H1 (cell line): ENCODE results near the gene FBXW5. TPM values are rescaled to one million over a fixed set of nuclear protein-coding genes. Genes with fewer than 3 reads are reported as not detected.
A peak's percentile ranks its signal among the peaks of the same experiment; 100 is the strongest.

Experiments used
- CTCF ChIA-PET: fragments of 300-600 bp; sonication (Branson Sonifier 250); formaldehyde crosslinking; loops from one replicate; lab custom pipeline; 2021; ENCODE audit not compliant: partially characterized antibody; lab: Charles Lee
- POLR2A ChIA-PET: fragments of 300-600 bp; sonication (Branson Sonifier 250); formaldehyde crosslinking; loops from one replicate; lab custom pipeline; 2021; ENCODE audit warnings: inconsistent platforms; ENCODE audit not compliant: partially characterized antibody; lab: Charles Lee
- DNase-seq, 2 experiments: peaks; one replicate each; pipeline versions ENCODE4 v3.0.0 to v3.0.0-alpha.2; 2010 to 2022; ENCODE audit warnings: low spot score in 2 of 2, low read depth in 1 of 2, mixed read lengths in 1 of 2
- FAIRE-seq: peaks from 2 replicates; lab custom pipeline; 2011; peaks lifted over from hg19 to GRCh38; lab: Jason Lieb, UNC
- H2AFZ ChIP-seq: 2 replicates; pipeline ENCODE4 v1.8.1; 2012; ENCODE audit warnings: low read length, inconsistent platforms
- H2AK5ac ChIP-seq: 2 replicates; pipeline ENCODE4 v1.6.1; 2013; ENCODE audit warnings: low read depth, low read length
- H2BK120ac ChIP-seq: replicated peaks from 2 replicates; pipeline ENCODE3; 2013; ENCODE audit warnings: low read depth, low read length, inconsistent platforms
- H2BK12ac ChIP-seq: 2 replicates; pipeline ENCODE4 v1.6.1; 2013; ENCODE audit warnings: low read depth, low read length
- H2BK15ac ChIP-seq: 2 replicates; pipeline ENCODE4 v1.6.1; 2013; ENCODE audit warnings: low read length
- H2BK20ac ChIP-seq: 2 replicates; pipeline ENCODE4 v1.6.1; 2013; ENCODE audit warnings: low read length
- H2BK5ac ChIP-seq: 2 replicates; pipeline ENCODE4 v1.6.1; 2013; ENCODE audit warnings: low read depth, low read length
- H3K14ac ChIP-seq: 2 replicates; pipeline ENCODE4 v1.6.1; 2013; ENCODE audit warnings: inconsistent platforms; ENCODE audit not compliant: insufficient read length
- H3K18ac ChIP-seq: 2 replicates; pipeline ENCODE4 v1.6.1; 2013; ENCODE audit warnings: low read length; ENCODE audit errors: extremely low read depth
- H3K23ac ChIP-seq: 2 replicates; pipeline ENCODE4 v1.6.1; 2013; ENCODE audit warnings: inconsistent platforms; ENCODE audit not compliant: insufficient read length
- H3K23me2 ChIP-seq: 2 replicates; pipeline ENCODE4 v1.6.1; 2013; ENCODE audit warnings: low read depth, low read length
- H3K27ac ChIP-seq: 2 replicates; pipeline ENCODE4 v1.6.1; 2011; ENCODE audit warnings: low read depth, low read length, inconsistent platforms
- H3K27me3 ChIP-seq, 4 experiments: replicated peaks in 1 of 4; 1 replicate in 1 of 4; 2 replicates in 3 of 4; pipeline versions ENCODE4 v1.6.1 to v1.8.1; 2011 to 2013; ENCODE audit warnings: low read length in 3 of 4, mild to moderate bottlenecking in 3 of 4, inconsistent platforms in 2 of 4, mixed read lengths in 2 of 4, moderate library complexity in 1 of 4; ENCODE audit not compliant: control insufficient read depth in 3 of 4, insufficient read depth in 3 of 4; ENCODE audit errors: extremely low read depth in 1 of 4
- H3K36me3 ChIP-seq, 4 experiments: 2 replicates each; pipeline versions ENCODE4 v1.6.1 to v1.8.1; 2011 to 2013; ENCODE audit warnings: mild to moderate bottlenecking in 4 of 4, low read length in 3 of 4, moderate library complexity in 2 of 4, control low read depth in 1 of 4, inconsistent platforms in 1 of 4; ENCODE audit not compliant: insufficient read depth in 4 of 4, control insufficient read depth in 2 of 4
- H3K4ac ChIP-seq: replicated peaks from 2 replicates; pipeline ENCODE3; 2013; ENCODE audit warnings: low read length, low read depth, mixed read lengths, inconsistent platforms; ENCODE audit not compliant: insufficient read length
- H3K4me1 ChIP-seq, 4 experiments: replicated peaks in 1 of 4; 1 replicate in 1 of 4; 2 replicates in 3 of 4; pipeline versions ENCODE4 v1.6.1 to v1.8.1; 2011 to 2013; ENCODE audit warnings: low read length in 3 of 4, inconsistent platforms in 2 of 4, mixed read lengths in 1 of 4; ENCODE audit not compliant: insufficient read depth in 4 of 4, control insufficient read depth in 3 of 4
- H3K4me2 ChIP-seq, 2 experiments: 2 replicates each; pipeline versions ENCODE4 v1.6.1 to v1.8.1; 2011 to 2013; ENCODE audit warnings: low read depth in 2 of 2, low read length in 2 of 2, control low read depth in 1 of 2, inconsistent platforms in 1 of 2, mild to moderate bottlenecking in 1 of 2; ENCODE audit not compliant: insufficient read depth in 1 of 2
- H3K4me3 ChIP-seq, 4 experiments: fragments of 200-600, 300-600 bp in 1 of 4; sonication (generic), shearing (Covaris generic), sonication (Bioruptor Twin) in 1 of 4; 2 replicates each; pipeline versions ENCODE4 v1.5.1 to v1.8.1; 2011 to 2016; ENCODE audit warnings: low read length in 4 of 4, low read depth in 3 of 4, control low read depth in 2 of 4, inconsistent platforms in 2 of 4, mild to moderate bottlenecking in 2 of 4, mixed read lengths in 1 of 4, moderate library complexity in 1 of 4; ENCODE audit not compliant: insufficient read depth in 2 of 4; ENCODE audit errors: extremely low read depth in 1 of 4
- H3K56ac ChIP-seq: replicated peaks from 2 replicates; pipeline ENCODE3; 2013; ENCODE audit warnings: low read depth, mild to moderate bottlenecking, mixed read lengths, low read length, inconsistent platforms; ENCODE audit not compliant: insufficient read length
- H3K79me1 ChIP-seq: 2 replicates; pipeline ENCODE4 v1.6.1; 2013; ENCODE audit warnings: low read depth, low read length, control low read depth
- H3K79me2 ChIP-seq, 2 experiments: 2 replicates each; pipeline versions ENCODE4 v1.6.1 to v1.8.1; 2012 to 2013; ENCODE audit warnings: low read length in 2 of 2, mild to moderate bottlenecking in 2 of 2, inconsistent platforms in 1 of 2; ENCODE audit not compliant: insufficient read depth in 2 of 2, control insufficient read depth in 1 of 2
- H3K9ac ChIP-seq, 4 experiments: replicated peaks in 1 of 4; 1 replicate in 1 of 4; 2 replicates in 3 of 4; pipeline versions ENCODE4 v1.6.1 to v1.8.1; 2011 to 2013; ENCODE audit warnings: low read depth in 3 of 4, low read length in 3 of 4, control low read depth in 2 of 4, mild to moderate bottlenecking in 2 of 4, moderate library complexity in 2 of 4, inconsistent platforms in 1 of 4; ENCODE audit errors: extremely low read depth in 1 of 4
- H3K9me3 ChIP-seq, 2 experiments: 2 replicates each; pipeline versions ENCODE4 v1.6.1 to v1.8.1; 2012 to 2013; ENCODE audit warnings: mild to moderate bottlenecking in 2 of 2, moderate library complexity in 2 of 2, control low read depth in 1 of 2, inconsistent platforms in 1 of 2, low read depth in 1 of 2, low read length in 1 of 2, mixed read lengths in 1 of 2; ENCODE audit not compliant: insufficient read depth in 2 of 2
- H4K20me1 ChIP-seq, 2 experiments: replicated peaks in 1 of 2; 2 replicates each; pipeline versions ENCODE3 to v1.8.1; 2011 to 2013; ENCODE audit warnings: inconsistent platforms in 2 of 2, low read length in 2 of 2, mild to moderate bottlenecking in 1 of 2; ENCODE audit not compliant: insufficient read depth in 2 of 2, control insufficient read depth in 1 of 2
- H4K5ac ChIP-seq: 2 replicates; pipeline ENCODE4 v1.6.1; 2013; ENCODE audit warnings: low read length, low read depth, mixed read lengths, inconsistent platforms; ENCODE audit not compliant: insufficient read length
- H4K8ac ChIP-seq: 2 replicates; pipeline ENCODE4 v1.8.0; 2013; ENCODE audit warnings: mild to moderate bottlenecking, moderate library complexity, low read length, inconsistent platforms; ENCODE audit not compliant: insufficient read depth; ENCODE audit errors: extremely low read depth
- H4K91ac ChIP-seq: replicated peaks from 2 replicates; pipeline ENCODE3; 2013; ENCODE audit warnings: low read length, mixed read lengths, inconsistent platforms; ENCODE audit not compliant: insufficient read length
- CTCF ChIP-seq, 3 experiments: IDR thresholded peaks; 1 replicate in 2 of 3; 2 replicates in 1 of 3; pipeline versions ENCODE4 v1.5.1 to v1.6.1; 2011; ENCODE audit warnings: low read length in 3 of 3, mild to moderate bottlenecking in 3 of 3, inconsistent platforms in 2 of 3, low read depth in 1 of 3, moderate library complexity in 1 of 3; ENCODE audit not compliant: insufficient read depth in 1 of 3; ENCODE audit errors: control extremely low read depth in 1 of 3
- KDM4A ChIP-seq: IDR thresholded peaks from one replicate; pipeline ENCODE4 v1.7.1; 2012; ENCODE audit warnings: low read depth, mild to moderate bottlenecking, moderate library complexity, low read length, inconsistent platforms; ENCODE audit not compliant: severe bottlenecking
- POU5F1 ChIP-seq: IDR thresholded peaks from 2 replicates; pipeline ENCODE4 v1.6.1; 2011; ENCODE audit warnings: low read depth, mild to moderate bottlenecking, low read length, moderate library complexity
- SUZ12 ChIP-seq: fragments of 200-600 bp; sonication (generic); IDR thresholded peaks from 2 replicates; pipeline ENCODE4 v1.6.1; 2012; ENCODE audit warnings: mild to moderate bottlenecking, inconsistent platforms, low read length, moderate library complexity, mixed read lengths
- WGBS, 2 experiments: shearing (Covaris generic) in 1 of 2; methylation state at CpG; one replicate each; pipeline versions ENCODE4 v1.1.6 to v1.1.7; 2013 to 2015; ENCODE audit warnings: low lambda C conversion rate in 2 of 2, mixed read lengths in 2 of 2, inconsistent platforms in 1 of 2, low coverage in 1 of 2, missing lambda C conversion rate in 1 of 2; ENCODE audit not compliant: insufficient replicate concordance in 2 of 2, insufficient coverage in 1 of 2, insufficient read length in 1 of 2; ENCODE audit errors: extremely low coverage in 1 of 2, missing lambda C conversion rate in 1 of 2; 5-methylcytosine and 5-hydroxymethylcytosine counted together
- polyA plus RNA-seq, 7 experiments: library from polyadenylated mRNA; depleted of rRNA in 3 of 7; stranded (reverse) in 5 of 7; unstranded in 2 of 7; fragments of >200 nt in 5 of 7; fragments of 200-250 nt in 2 of 7; gene quantifications; 1 replicate in 5 of 7; 2 replicates in 1 of 7; 4 replicates in 1 of 7; pipeline versions ENCODE4 v1.2.1 to v1.2.3, GENCODE V29; 2011 to 2013; ENCODE audit warnings: missing spikeins in 2 of 7, mixed read lengths in 2 of 7
- total RNA-seq: library from RNA; stranded (reverse); fragmentation: NEBNext Ultra II Directional; extraction: Animal tissue kit (Norgen Biotek cat#: 25700); gene quantifications from 2 replicates; pipeline ENCODE4 v1.2.1, GENCODE V29; 2021

The FBXW5 gene
- total and polyA plus RNA-seq, 2 of the 8 experiments (the other 6 are each of a cell fraction or from before 2014, with no cell fraction given) = 49.0 to 71.0 TPM

- no peak overlapping the region for H3K18ac ChIP-seq
- peak overlapping the region; percentile 48; the same call in 1 of the 2 replicates for H4K8ac ChIP-seq
- H2BK20ac ChIP-seq = no peak overlapping the region
- no peak overlapping the region for H2BK12ac ChIP-seq
- no peak for TF ChIP-seq POU5F1
- no peak for TF ChIP-seq SUZ12
- no peak for TF ChIP-seq KDM4A
- peak in 1 of 3 experiments; percentile 7; a peak in 1 of 4 replicates for TF ChIP-seq CTCF (IDR thresholded peaks at IDR 0.05; ENCODE audit: control extremely low read depth in 1 of 3, insufficient read depth in 1 of 3, low read depth in 1 of 3, low read length in 3 of 3)
- H3K23me2 ChIP-seq = no peaks in the 10 kb centered on the region
- no peak overlapping the region for H3K14ac ChIP-seq
- POLR2A ChIA-PET = interaction anchor here (0.8 to 1.8 kb wide), 5 partner anchors 12 to 69 kb away, joined by 3 to 5 read pairs (median 3); no protein-coding TSS in a partner anchor
- H3K9me3 ChIP-seq = no peaks in the 10 kb centered on the region
- DNase-seq (no peak), FAIRE-seq (no peak)
- H2BK120ac ChIP-seq = no peak overlapping the region
- H2BK5ac ChIP-seq = no peak overlapping the region
- H3K4me3 ChIP-seq = no peak overlapping the region
- no peak overlapping the region for H3K27ac ChIP-seq
- H3K79me2 ChIP-seq = no peaks in the 10 kb centered on the region
- no peak overlapping the region for H3K4me2 ChIP-seq
- H3K4ac ChIP-seq = no peak overlapping the region
- H3K27me3 ChIP-seq = no peaks in the 10 kb centered on the region
- WGBS, 2 experiments = 90% methylated on average over 9 of the region's 9 CpGs; no CpG with 5 or more reads in 1 of the 2 experiments
- no peak overlapping the region for H2AK5ac ChIP-seq
- H4K91ac ChIP-seq = no peak overlapping the region
- H3K56ac ChIP-seq = no peak overlapping the region
- no peak overlapping the region for H2BK15ac ChIP-seq
- no peak overlapping the region for H3K9ac ChIP-seq
- H3K36me3 ChIP-seq = peaks cover 8 to 28% (median 21%) of the 10 kb centered on the region in 4 experiments; a peak in 7 of 8 replicates
- H4K5ac ChIP-seq = no peak overlapping the region
- H3K79me1 ChIP-seq = peaks cover 5% of the 10 kb centered on the region; the same call in 1 of the 2 replicates
- CTCF ChIA-PET = interaction anchor here (0.6 to 4.3 kb wide), 9 partner anchors 10 to 103 kb away, joined by 3 to 16 read pairs (median 4); partner anchors contain the start of gene AJM1
- peaks cover 0 to 12% of the 10 kb centered on the region in 2 experiments for H4K20me1 ChIP-seq
- no peaks in the 10 kb centered on the region for H3K4me1 ChIP-seq
- H3K23ac ChIP-seq = no peak overlapping the region
- no peak overlapping the region for H2AFZ ChIP-seq
These were observed 18.3 kb downstream of the FBXW5 start for GRCh38 chr9:136926154-136926704.
